GM18873 (cell line): ENCODE results near the gene DPP10.
"Not testable (repeated sequence)": the region's sequence is repeated elsewhere in the genome, so short reads cannot be mapped to it uniquely, and the experiment has no call there.

ENCODE experiments used
- ATAC-seq: cut with Tn5 transposase; IDR thresholded peaks from one replicate; pipeline ENCODE4 v1.9.1; 2021; ENCODE audit warnings: mild to moderate bottlenecking, moderate library complexity, moderate number of reproducible peaks; ENCODE audit not compliant: unreplicated experiment, low FRiP score

Gene DPP10

DNA sequence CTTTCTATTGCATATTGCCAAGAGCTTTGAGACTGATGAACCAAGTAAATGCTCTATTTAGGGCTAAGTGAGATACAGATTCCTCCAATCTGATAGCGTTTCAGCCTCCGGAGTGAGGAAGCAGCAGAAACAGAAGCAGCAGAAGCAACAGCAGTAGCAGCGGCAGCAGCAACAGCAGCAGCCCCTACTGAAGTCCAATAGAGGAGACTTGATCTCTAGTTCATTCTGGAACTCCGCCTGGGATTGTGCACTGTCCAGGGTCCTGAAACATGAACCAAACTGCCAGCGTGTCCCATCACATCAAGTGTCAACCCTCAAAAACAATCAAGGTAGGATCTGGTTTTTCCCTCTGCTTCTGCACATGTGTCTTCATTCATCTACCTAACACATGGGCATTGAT is at the start of gene DPP10:
TSS of gene DPP10 (plus strand) at position 132 of the 400 bp plus-strand sequence.
- no peak for ATAC-seq

GRCh38 chr2:114400890-114401289 is 41.6 kb upstream of the DPP10 start:
- ATAC-seq, result no peak

DNA sequence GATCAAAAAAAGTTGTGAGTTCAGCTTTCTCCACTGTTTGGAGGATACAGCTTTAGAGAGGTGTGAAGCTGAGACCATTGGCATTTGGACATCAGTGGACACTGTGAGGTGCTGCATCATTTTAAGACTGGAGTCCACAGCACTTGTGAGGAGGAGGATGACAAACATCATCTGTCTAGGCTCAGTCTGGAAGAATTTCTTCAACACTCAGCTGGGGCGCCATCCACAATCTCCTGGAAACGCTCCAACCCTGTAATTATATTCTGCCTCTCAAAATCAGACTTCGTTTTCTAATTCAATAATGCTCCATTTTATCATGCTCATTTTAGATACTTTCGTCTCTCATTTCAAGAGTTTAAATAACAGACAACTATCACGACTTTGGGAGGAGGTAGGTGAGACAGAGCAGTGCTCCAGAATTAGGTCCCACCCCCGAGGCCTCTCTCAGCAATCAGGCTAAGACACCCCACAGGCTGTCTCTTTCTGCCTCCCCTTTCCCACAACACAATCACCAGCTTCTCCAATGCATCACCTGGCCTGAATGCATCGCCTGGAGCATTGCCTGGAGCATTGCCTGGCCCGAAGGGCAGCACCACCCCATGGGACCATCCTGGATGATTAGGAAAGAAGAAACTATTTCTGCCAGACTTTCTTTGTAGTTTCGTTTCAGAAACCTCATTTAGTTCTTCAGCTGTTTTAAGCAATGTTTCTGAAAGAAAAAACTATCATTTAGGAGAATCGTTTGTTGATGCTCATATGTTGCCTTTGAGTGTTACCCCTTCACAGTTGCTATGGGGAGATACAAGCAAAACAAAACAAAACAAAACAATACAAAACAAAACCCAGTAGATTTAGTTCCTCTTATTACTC is 37.0 kb upstream of the DPP10 start:
- no peak for ATAC-seq

- ATAC-seq, result no peak
Measured at GRCh38 chr2:114406347-114406746, 36.1 kb upstream of the DPP10 start.

DNA sequence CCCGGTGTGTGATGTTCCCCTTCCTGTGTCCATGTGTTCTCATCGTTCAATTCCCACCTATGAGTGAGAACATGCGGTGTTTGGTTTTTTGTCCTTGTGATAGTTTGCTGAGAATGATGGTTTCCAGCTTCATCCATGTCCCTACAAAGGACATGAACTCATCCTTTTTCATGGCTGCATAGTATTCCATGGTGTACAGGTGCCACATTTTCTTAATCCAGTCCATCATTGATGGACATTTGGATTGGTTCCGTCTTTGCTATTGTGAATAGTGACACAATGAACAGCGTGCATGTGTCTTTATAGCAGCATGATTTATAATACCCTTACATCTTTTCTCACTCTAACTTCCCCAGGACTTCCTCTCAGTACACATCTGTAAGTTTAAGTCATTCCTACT is 35.1 kb upstream of the DPP10 start:
- not testable (repeated sequence) for ATAC-seq

DNA sequence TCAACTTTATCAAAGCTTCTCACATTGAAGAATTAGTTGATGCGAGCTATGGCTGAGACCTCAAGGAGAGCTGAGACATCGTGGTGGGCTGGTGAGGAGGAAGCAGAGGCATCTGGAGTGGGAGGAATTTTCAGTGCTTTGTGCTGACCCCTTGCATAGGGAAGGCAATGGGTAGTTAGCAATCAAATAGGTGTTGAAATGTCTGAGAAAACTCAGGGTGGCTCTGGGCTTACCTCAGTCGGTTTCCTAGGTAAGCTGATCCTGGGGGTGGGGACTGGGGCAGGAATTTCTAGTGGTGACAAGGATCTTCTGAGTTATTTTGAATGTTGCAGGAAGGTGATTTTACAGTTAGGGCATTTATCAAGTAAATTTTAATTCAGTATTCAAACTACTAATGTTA is 20.7 kb upstream of the DPP10 start:
- no peak for ATAC-seq

DNA sequence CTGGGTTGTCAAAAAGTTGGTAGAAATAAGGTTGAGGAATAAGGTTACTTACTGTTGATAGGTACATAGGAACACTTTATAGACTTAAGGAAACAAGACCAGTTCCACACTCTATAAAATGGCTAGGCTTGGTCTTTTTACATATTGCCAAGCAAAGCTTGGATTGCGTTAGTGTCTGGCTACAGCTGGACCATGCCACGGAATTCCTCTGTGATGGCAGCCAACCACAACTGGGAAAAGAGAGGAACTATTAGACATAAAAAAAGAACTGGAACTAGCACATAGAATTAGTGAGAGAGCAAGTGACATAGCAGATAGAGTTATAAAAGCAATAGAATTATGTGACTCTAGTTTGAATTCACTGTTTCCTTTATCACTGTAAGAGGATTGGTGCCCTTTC is 17.7 kb upstream of the DPP10 start:
- no peak for ATAC-seq

GRCh38 chr2:114426756-114427155 is 15.7 kb upstream of the DPP10 start:
- ATAC-seq, result no peak

DNA sequence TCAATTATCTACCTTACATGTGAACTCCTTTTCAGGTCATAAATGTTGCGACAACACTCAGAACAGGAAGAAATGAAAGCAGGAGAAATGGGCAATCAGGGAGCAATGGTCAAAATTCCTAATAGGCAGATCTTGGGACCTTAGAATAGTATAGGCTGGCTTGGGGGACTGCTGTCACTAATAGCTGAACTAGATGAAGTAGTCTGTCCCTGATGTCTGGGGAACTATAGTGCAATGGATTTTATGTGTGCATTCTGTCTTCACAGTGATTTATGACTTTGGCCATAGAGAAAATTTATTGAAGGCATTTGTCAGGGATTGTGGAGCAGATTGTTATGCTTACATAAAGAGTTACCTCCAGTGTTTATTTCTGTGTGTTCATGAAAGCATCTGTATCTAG is 6.1 kb upstream of the DPP10 start:
- no peak for ATAC-seq

DNA sequence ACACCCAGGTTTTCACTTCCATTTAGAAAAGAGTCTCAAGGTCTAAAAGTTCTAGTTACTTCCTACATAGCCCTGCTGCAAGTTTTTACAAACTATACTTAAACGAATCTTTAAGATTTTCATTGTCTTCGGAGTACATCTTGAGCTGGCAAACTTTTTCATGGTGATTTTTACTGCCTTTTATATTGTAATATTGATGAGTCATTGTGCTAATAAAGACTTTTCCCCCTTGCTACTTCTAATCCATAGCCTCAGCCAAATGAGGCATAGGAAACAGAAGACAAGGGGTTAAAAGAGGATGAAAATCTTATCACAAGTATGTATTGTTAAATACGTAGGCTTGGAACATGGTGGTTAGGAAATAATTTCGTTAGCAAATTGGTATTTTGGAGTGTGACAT is 4.1 kb downstream of the DPP10 start:
- no peak for ATAC-seq

GRCh38 chr2:114450639-114451038 is 8.2 kb downstream of the DPP10 start:
- no peak for ATAC-seq

- ATAC-seq, result no peak
Measured at GRCh38 chr2:114456566-114456965, 14.1 kb downstream of the DPP10 start.

- no peak for ATAC-seq
Measured at GRCh38 chr2:114457956-114458355, 15.5 kb downstream of the DPP10 start.

GRCh38 chr2:114461116-114461515 is 18.7 kb downstream of the DPP10 start:
- no peak for ATAC-seq

- no peak for ATAC-seq
Measured at GRCh38 chr2:114464961-114465706, 22.7 kb downstream of the DPP10 start.

GRCh38 chr2:114468343-114468742 is 25.9 kb downstream of the DPP10 start:
- no peak for ATAC-seq

DNA sequence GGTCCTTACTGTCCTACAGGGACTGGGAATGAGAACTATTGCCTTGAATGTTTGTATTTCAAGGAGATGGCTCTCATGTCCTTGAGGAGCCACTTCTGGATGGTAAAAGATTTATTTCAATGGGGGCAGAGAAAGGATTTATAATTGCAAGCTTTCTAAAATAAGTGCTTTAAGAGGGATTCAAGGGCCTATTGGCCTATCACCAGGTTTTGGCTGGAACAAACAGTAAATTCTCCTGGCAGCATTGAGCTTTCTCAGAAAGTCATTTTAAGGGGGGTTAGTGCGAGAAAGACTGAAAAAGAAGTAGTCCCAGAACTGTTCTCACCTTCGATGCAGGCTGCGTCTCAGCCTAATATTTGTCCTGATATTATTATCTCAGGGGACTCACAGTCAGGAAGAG is 29.8 kb downstream of the DPP10 start:
- no peak for ATAC-seq

DNA sequence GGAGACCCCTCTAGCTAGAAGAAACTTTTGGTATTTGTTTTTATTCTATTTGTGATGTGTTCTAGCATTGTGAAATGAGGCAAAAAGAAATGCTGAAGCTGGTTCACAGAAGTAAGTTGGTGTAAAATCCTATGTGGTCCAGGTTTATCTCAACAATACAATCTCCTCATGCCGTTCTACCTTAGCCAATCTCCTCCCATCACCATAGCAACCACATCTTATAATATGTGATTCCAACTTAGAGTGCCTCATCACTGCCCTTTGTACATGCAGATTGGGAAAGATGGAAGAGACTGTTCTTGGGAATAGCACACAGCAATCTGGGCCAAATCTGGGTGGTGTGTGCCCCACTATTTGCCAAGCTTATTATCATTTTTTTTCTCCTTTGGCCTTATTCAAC is 30.3 kb downstream of the DPP10 start:
- ATAC-seq, result no peak

DNA sequence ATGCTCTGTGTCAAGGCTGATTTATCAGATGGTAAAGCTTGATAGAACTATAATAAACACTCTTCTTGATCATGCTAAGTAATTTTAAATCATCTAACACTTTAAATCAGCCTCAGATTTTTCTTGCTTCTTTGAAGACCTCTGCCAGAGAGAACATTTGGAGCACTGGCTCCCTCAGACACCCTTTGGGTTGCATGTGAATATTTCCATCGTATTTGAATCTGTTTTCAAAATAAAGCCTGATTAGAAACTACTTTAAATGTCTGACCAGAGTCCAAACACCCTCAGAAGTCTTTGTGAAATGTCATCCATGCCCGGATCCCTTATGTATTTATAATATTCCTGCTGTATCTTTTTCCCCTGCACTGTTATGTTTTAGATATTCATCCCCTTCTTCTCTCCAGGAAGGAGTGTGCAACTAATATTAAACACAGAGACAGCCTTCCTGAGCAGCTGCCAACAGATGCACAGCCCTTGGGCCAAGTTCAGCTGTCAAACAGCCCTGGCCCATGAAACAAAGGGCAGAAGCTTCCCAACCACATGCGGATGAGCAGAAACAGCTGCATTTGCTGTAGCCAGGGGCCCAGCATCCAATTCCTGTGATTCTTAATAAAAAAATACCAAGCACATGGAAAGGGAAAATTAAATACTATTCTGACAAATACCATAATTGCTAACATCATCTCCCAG is 46.5 kb downstream of the DPP10 start:
- no peak for ATAC-seq

GRCh38 chr2:114495046-114495445 is 52.6 kb downstream of the DPP10 start:
- no peak for ATAC-seq

GRCh38 chr2:114496959-114497358 is 54.5 kb downstream of the DPP10 start:
- ATAC-seq, result no peak
